Esophagus squamous epithelium (tissue), 5 donors: ENCODE measurements around the gene SPRR2A. TPM values are rescaled to one million over a fixed set of nuclear protein-coding genes. Genes with fewer than 3 reads are reported as not detected.
"Not testable (repeated sequence)": the region's sequence is repeated elsewhere in the genome, so short reads cannot be mapped to it uniquely, and the experiment has no call there.

ENCODE experiments used
- DNase-seq: peaks from one replicate; lab custom pipeline; 2025; lab: John Stamatoyannopoulos, UW
- H3K27ac ChIP-seq, 4 donors: fragments of 200-600 bp; sonication (generic); one replicate each; pipeline ENCODE4 v1.5.1; 2016 to 2019; ENCODE audit warnings: mild to moderate bottlenecking in 1 of 4
- H3K27me3 ChIP-seq, 4 donors: fragments of 200-600 bp; sonication (generic); 1 replicate in 3 of 4; 2 replicates in 1 of 4; pipeline versions ENCODE4 v1.5.1 to v1.6.0; 2017 to 2021; ENCODE audit warnings: antibody characterized with exemption in 1 of 4
- H3K36me3 ChIP-seq, 3 donors: fragments of 200-600 bp; sonication (generic); one replicate each; pipeline ENCODE4 v1.5.1; 2016 to 2019
- H3K4me1 ChIP-seq, 3 donors: fragments of 200-600 bp; sonication (generic); one replicate each; pipeline ENCODE4 v1.5.1; 2017 to 2019
- H3K4me3 ChIP-seq, 4 donors: fragments of 200-600 bp; sonication (generic); 1 replicate in 3 of 4; 2 replicates in 1 of 4; pipeline ENCODE4 v1.5.1; 2016 to 2019; ENCODE audit warnings: mild to moderate bottlenecking in 2 of 4, moderate library complexity in 1 of 4
- H3K9me3 ChIP-seq, 3 donors: fragments of 200-600 bp; sonication (generic); one replicate each; pipeline ENCODE4 v1.5.1; 2016 to 2019
- POLR2A ChIP-seq, 4 donors: fragments of 450-650 bp; IDR thresholded peaks; one replicate each; pipeline ENCODE4 v1.6.1; 2017; ENCODE audit warnings: antibody characterized with exemption in 4 of 4, mild to moderate bottlenecking in 4 of 4, moderate library complexity in 3 of 4
- WGBS, 2 donors: methylation state at CpG; one replicate each; pipeline ENCODE4 v1.1.5; 2018; 5-methylcytosine and 5-hydroxymethylcytosine counted together
- intact Hi-C: fragments of 100-400 bp; cut with DNase I; formaldehyde crosslinking; loops from one replicate; pipeline ENCODE4 v1.15.0; 2022
- small RNA-seq, 4 donors: library from RNA; depleted of rRNA; stranded (forward); fragments of <200 nt; gene quantifications; one replicate each; pipeline ENCODE3, GENCODE V24; 2016
- total RNA-seq, 4 donors: library from RNA; depleted of rRNA; stranded (reverse); fragments of >200 nt; gene quantifications; one replicate each; pipeline ENCODE4 v1.1.0, GENCODE V29; 2016
- TF ChIP-seq, protein P1 (sequence below), 6 experiments: fragments of 450-650 bp in 4 of 6; fragments of 200-600 bp in 2 of 6; sonication (generic) in 2 of 6; IDR thresholded peaks; one replicate each; pipeline ENCODE4 v1.5.1; 2016 to 2019; ENCODE audit warnings: antibody characterized with exemption in 6 of 6, mild to moderate bottlenecking in 4 of 6, moderate library complexity in 4 of 6
- donor health status: DM: yes; HTN: yes; CAD: no.

Gene SPRR2A
- total RNA-seq, 4 donors from 2014 or later: 60.3 to 5,271 (median 1,851) TPM

DNA sequence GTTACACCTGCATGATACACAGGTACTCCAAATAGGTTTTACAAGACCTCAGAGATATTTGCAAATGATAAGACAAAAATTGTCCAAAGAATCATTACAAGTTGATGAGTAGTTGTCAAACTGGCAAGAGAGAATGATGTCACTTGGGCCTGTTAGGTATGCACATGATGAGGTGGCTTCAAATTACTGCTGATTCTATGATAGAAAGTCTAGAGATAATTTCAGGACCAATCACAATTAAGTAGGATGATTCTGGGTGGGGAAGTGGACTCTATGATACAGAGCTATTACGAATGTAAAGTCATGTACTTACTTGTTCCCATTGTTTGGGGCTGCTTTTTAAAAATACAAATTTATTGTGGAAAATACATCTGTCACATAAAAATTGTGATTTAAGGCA is 31.5 kb downstream of the SPRR2A start:
- peaks cover 0 to 5% (median 0%) of the 10 kb centered on the region in 3 donors for H3K4me1 ChIP-seq
- H3K27ac ChIP-seq: no peak overlapping the region
- WGBS, 2 donors: 21 to 48% methylated on average over 1 of the region's 1 CpG
- TF ChIP-seq, protein P1, sequence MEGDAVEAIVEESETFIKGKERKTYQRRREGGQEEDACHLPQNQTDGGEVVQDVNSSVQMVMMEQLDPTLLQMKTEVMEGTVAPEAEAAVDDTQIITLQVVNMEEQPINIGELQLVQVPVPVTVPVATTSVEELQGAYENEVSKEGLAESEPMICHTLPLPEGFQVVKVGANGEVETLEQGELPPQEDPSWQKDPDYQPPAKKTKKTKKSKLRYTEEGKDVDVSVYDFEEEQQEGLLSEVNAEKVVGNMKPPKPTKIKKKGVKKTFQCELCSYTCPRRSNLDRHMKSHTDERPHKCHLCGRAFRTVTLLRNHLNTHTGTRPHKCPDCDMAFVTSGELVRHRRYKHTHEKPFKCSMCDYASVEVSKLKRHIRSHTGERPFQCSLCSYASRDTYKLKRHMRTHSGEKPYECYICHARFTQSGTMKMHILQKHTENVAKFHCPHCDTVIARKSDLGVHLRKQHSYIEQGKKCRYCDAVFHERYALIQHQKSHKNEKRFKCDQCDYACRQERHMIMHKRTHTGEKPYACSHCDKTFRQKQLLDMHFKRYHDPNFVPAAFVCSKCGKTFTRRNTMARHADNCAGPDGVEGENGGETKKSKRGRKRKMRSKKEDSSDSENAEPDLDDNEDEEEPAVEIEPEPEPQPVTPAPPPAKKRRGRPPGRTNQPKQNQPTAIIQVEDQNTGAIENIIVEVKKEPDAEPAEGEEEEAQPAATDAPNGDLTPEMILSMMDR (IDR thresholded peaks at IDR 0.05): no peak
- TF ChIP-seq POLR2A (IDR thresholded peaks at IDR 0.05): no peak
- no peaks in the 10 kb centered on the region for H3K36me3 ChIP-seq
- no peak for DNase-seq
- no peaks in the 10 kb centered on the region for H3K9me3 ChIP-seq
- intact Hi-C loops: no loop called here
- H3K4me3 ChIP-seq: no peak overlapping the region
- H3K27me3 ChIP-seq: no peaks in the 10 kb centered on the region

DNA sequence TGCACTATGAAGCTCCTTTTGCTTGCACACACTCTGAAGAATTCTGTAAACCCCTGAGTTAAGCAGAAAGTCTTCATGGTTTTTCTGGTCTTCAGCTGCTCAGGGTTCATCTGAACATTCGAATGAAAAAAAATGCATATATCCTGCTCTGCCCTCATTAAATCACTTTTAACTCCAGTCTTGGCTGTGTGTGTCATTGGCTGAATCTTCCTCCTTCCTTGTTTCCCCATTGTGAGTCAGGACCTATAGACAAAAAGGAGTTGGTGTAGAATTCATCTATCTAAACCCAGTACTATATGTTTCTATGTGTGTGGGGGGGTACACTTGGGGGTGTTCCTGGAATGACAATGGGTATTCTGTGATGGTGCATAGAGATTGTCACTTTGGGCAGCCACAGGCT is 32.9 kb downstream of the SPRR2A start:
- intact Hi-C loops: no loop called here
- 75 to 77% methylated on average over 1 of the region's 1 CpG for WGBS, 2 donors
- Histone ChIP-seq H3K27me3 (no peaks in the 10 kb centered on the region), H3K4me3 (no peak overlapping the region), H3K4me1 (no peaks in the 10 kb centered on the region), H3K9me3 (no peaks in the 10 kb centered on the region), H3K36me3 (no peaks in the 10 kb centered on the region), H3K27ac (no peak overlapping the region)
- DNase-seq: no peak
- TF ChIP-seq POLR2A (IDR thresholded peaks at IDR 0.05): no peak
- TF ChIP-seq, protein P1 (IDR thresholded peaks at IDR 0.05): no peak

DNA sequence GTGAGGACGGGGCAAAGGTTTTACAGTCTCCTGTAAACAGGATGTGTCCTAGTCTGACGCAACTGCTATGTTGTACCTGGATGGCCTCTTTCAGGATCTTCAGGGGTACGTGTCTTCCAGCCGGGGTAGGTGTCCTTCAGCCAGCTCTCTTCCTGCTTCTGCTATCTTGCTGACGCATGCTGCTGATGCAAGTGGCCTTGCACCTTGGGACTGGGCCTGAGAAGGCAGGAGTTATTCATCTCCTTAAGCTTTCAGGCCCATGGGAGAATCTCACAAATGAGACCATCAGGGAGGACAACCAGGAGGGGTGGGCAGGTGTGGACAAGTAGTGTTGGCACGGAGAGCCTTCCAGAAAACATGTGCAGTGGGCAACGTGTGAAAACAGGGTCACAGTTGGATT is 34.2 kb downstream of the SPRR2A start:
- peaks cover 0 to 10% (median 0%) of the 10 kb centered on the region in 3 donors for H3K4me1 ChIP-seq
- H3K27me3 ChIP-seq: no peaks in the 10 kb centered on the region
- H3K9me3 ChIP-seq: no peaks in the 10 kb centered on the region
- 76 to 78% methylated on average over 4 to 5 of the region's 7 CpGs for WGBS, 2 donors
- no peak for DNase-seq
- no peak overlapping the region for H3K27ac ChIP-seq
- H3K4me3 ChIP-seq: no peak overlapping the region
- TF ChIP-seq, protein P1 (IDR thresholded peaks at IDR 0.05): no peak
- TF ChIP-seq POLR2A (IDR thresholded peaks at IDR 0.05): no peak
- intact Hi-C loops: no loop called here
- peaks cover 0 to 5% (median 0%) of the 10 kb centered on the region in 3 donors for H3K36me3 ChIP-seq

DNA sequence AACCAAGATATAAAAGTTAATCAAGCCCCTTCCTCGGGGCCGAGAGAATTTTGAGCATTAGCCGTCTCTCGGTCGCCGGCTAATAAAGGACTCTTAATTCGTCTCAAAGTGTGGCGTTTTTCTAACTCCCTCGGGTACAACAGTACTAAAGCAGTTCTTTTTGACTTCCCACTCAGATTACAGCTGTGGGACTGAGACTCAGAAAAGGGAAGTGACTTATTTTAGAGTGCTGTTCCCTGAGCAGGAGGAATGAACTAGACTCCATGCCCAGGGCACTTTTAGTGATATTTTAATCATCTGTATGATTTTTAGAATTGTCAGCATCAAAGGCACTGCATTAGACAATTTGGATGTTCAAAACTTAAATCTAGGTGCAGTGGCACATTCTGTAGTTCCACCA is 35.0 kb downstream of the SPRR2A start:
- H3K27me3 ChIP-seq, H3K4me3 ChIP-seq, H3K27ac ChIP-seq, H3K36me3 ChIP-seq, DNase-seq, H3K9me3 ChIP-seq, intact Hi-C loops: not testable (repeated sequence)
- peaks cover 0 to 13% (median 0%) of the 10 kb centered on the region in 3 donors for H3K4me1 ChIP-seq
- WGBS, 2 donors: 65 to 81% methylated on average over 9 of the region's 9 CpGs

DNA sequence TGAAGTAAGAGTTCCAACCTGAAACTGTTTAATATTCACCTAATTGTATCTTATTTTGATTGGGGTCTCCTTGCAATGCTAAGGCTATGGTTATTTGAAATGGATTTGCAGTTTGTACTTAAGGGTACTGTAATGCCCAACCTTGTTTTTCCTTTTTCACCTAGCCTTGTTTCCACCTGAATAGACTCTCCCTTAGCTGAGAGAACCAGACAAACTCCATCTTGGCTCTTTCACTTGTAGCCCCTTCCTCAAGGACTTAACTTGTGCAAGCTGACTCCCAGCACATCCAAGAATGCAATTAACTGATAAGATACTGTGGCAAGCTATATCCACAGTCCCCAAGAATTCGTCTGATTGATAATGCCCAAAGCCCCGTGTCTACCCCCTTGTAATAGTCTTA is 35.5 kb downstream of the SPRR2A start:
- DNase-seq, H3K36me3 ChIP-seq, intact Hi-C loops, H3K27me3 ChIP-seq, H3K27ac ChIP-seq, H3K9me3 ChIP-seq, H3K4me3 ChIP-seq: not testable (repeated sequence)
- H3K4me1 ChIP-seq: peaks cover 0 to 13% (median 0%) of the 10 kb centered on the region in 3 donors
- WGBS, 2 donors: 43 to 47% methylated on average over 2 of the region's 2 CpGs

DNA sequence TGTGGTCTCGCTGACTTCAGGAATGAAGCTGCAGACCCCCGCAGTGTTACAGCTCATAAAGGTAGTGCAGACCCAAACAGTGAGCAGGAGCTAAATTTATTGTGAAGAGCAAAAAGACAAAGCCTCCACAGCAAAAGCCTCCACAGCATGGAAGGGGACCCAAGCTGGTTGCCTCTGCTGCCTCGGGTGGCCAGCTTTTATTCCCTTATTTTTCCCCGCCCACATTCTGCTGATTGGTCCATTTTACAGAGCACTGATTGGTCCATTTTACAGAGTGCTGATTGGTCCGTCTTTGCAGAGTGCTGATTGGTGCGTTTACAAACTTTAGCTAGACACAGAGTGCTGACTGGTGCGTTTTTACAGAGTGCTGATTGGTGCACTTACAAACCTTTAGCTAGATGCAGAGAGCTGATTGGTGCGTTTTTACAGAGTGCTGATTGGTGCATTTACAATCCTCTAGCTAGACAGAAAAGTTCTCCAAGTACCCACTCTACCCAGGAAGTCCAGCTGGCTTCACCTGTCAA is 46.0 kb downstream of the SPRR2A start:
- H3K4me3 ChIP-seq, H3K9me3 ChIP-seq, H3K4me1 ChIP-seq, H3K36me3 ChIP-seq, DNase-seq, H3K27me3 ChIP-seq, H3K27ac ChIP-seq, intact Hi-C loops: not testable (repeated sequence)
- WGBS, 2 donors: 80 to 81% methylated on average over 6 to 8 of the region's 8 CpGs

Small RNA genes lying within 50 kb of the gene (small RNA-seq; reads per million reads assigned to genes)
- gene AL356867.1 (0 to 0.18 (median 0) reads per million in 4 donors), gene RF00322 (0 reads per million in 4 donors)

Other genes starting within 250 kb of the SPRR2A start
- gene LCE1B, start 245.5 kb downstream of the SPRR2A start, total RNA-seq: not detected
- gene LCE1A, start 230.0 kb downstream of the SPRR2A start, total RNA-seq: not detected
- gene LCE6A, start 214.7 kb downstream of the SPRR2A start, total RNA-seq: not detected
- gene LCE7A, start 197.5 kb downstream of the SPRR2A start, total RNA-seq: not detected
- gene SMCP, start 179.2 kb downstream of the SPRR2A start, total RNA-seq: not detected
- gene IVL, start 149.0 kb downstream of the SPRR2A start, total RNA-seq: 100 to 1,000 TPM; 155 to 336 (median 262) TPM
- gene SPRR5, start 110.3 kb downstream of the SPRR2A start, total RNA-seq: 1 to 10 TPM in 2 of 4 donors, not detected in 2; 1.3 to 2.2 TPM
- gene SPRR4, start 86.9 kb downstream of the SPRR2A start, total RNA-seq: 1 to 10 TPM in 2 of 4 donors, under 1 TPM in 1, not detected in 1; 0.64 to 6.4 (median 1.3) TPM
- gene SPRR1A, start 73.4 kb downstream of the SPRR2A start, total RNA-seq: 1,000 to 10,000 TPM in 1 of 4 donors, 100 to 1,000 TPM in 2, 10 to 100 TPM in 1; 57.4 to 1,951 (median 348) TPM
- gene SPRR3, start 55.8 kb downstream of the SPRR2A start, total RNA-seq: over 10,000 TPM in 1 of 4 donors, 1,000 to 10,000 TPM in 3; 7,283 to 22,357 (median 8,768) TPM
- gene SPRR1B, start 26.3 kb downstream of the SPRR2A start, total RNA-seq: 1,000 to 10,000 TPM in 1 of 4 donors, 100 to 1,000 TPM in 3; 102 to 3,090 (median 871) TPM
- 1,000 to 10,000 TPM in 1 of 4 donors, 100 to 1,000 TPM in 2, 1 to 10 TPM in 1; 8.2 to 1,680 (median 542) TPM for gene SPRR2D, start 16.4 kb downstream of the SPRR2A start, total RNA-seq
- 10 to 100 TPM in 1 of 4 donors, 1 to 10 TPM in 2, not detected in 1; 1.9 to 99.4 (median 7.0) TPM for gene SPRR2B, start 14.1 kb upstream of the SPRR2A start, total RNA-seq
- 1,000 to 10,000 TPM in 1 of 4 donors, 100 to 1,000 TPM in 2, 1 to 10 TPM in 1; 4.0 to 3,177 (median 449) TPM for gene SPRR2E, start 37.0 kb upstream of the SPRR2A start, total RNA-seq
- 1,000 to 10,000 TPM in 1 of 4 donors, 100 to 1,000 TPM in 1, 10 to 100 TPM in 1, under 1 TPM in 1; 0.76 to 1,391 (median 149) TPM for gene SPRR2F, start 56.0 kb upstream of the SPRR2A start, total RNA-seq
- gene SPRR2G, start 93.4 kb upstream of the SPRR2A start, total RNA-seq: 1 to 10 TPM in 1 of 4 donors, not detected in 3; 9.0 TPM
- not detected for gene LELP1, start 145.9 kb upstream of the SPRR2A start, total RNA-seq
- gene PRR9, start 160.1 kb upstream of the SPRR2A start, total RNA-seq: not detected
- gene LORICRIN, start 202.2 kb upstream of the SPRR2A start, total RNA-seq: not detected